ENCODE data around the gene NPM1.
"Not testable (repeated sequence)": the region's sequence is repeated elsewhere in the genome, so short reads cannot be mapped to it uniquely, and the experiment has no call there.

The NPM1 gene

DNA sequence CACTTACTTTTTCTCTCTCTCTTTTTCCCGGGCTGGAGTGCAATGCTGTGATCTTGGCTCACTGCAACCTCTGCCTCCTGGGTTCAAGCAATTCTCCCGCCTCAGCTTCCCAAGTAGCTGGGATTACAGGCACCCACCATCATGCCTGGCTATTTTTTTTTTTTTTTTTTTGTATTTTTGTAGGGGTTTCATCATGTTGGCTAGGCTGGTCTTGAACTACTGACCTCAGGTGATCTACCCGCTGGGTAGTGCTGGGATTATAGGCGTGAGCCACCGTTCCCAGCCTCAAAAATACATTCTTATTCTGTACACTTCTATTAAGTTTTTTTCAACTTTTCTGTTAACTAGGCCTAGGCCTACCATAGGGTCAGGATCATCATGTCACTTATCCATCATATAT is 26.3 kb downstream of the NPM1 start:
- not testable (repeated sequence) for DNase-seq

DNA sequence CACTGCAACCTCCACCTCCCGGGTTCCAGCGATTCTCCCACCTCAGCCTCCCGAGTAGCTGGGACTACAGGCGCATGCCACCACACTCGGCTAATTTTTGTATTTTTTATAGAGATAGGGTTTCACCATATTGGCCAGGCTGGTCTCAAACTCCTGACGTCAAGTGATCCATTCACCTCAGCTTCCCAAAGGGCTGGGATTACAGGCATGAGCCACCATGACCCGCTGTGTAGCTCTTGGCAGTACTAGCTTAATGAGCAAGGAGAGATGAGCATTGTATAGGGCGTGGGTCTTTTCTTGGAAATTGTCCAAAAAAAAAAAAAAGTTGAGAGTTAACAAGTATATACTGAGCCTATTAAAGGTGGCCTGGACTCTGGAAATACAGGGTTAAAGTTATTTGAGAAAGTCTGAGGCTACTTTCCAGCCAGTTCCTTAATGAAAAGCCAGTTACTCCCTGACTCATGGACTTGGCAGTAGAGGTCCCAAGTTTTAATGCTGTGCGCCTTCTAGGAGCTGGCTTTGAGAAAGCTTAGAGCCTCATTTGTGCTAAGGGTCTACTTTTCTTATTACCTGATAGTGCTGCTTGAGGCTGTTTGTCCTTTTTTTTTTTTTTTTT is 27.6 kb downstream of the NPM1 start:
- no peak for DNase-seq

DNA sequence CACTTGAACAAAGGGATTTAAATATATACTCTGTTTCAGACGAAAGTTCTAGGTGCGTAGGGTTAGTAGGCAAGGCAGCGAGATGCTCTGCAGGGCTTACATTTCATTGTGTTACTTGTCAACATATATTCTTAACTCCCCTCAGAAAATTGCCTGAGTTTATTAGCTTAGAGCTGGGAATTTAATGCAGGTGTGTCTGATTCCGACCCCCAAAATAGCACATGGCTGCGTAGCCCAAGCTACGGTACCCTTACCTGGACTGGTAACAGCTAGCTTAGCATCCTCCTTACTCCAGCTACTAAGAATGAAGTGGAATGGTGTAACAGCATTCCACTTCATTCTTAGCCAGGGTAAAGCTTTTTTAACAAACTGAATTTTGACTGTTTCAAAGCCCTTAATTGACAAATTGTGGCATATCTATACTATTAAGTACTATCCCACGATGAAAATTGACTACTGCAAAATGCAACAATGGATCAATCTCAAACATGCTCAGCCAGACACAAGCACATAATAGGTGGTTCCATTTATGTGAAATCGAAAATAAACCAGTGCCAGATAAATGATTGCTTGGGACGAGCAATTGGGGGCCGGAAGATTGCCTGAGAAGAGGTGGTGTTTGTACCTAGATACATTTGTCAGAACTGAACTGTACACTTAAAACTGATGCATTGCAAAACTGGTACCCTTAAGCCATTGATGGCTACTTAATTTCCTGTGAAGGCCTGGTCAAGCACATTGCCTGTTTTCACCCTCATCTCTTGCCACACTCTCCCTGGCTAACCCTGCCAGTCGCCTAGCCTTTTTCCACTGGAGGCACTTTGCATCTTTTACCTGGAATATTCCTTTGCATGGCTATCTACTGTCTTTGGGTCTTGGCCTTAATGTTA is 28.8 kb downstream of the NPM1 start:
- DNase-seq = no peak

DNA sequence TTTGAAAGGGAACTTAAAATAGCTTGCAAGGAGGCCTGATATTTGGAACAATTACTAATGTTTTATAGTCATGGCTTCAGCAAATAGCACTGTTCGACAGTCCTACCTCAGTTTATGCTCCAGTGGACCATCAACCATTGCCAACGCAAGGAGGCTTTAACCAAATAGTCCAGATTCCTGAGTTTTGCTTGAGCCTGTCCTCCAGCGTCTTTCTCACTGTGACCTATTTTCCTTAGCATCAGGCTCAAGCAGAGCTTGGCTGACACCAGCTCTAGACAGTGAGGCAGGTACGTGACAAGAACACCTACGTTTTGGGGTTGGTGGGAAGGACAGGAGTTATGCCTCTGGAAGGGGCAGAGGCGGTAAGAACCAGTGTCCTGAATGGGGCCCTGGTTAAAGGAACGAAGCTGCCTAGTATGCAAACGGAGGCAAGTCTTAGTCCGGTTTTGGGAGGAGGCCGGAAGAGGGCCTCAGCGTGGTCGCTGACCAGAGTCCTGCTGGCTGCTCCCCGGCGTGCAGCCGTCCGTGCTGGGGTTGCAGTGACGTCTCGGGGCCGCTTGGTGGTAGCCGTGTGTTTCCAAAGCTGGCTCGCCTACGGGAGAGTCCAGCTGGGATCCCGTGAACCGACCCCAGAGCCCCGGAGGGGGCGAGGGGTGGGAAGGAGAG is 30.8 kb downstream of the NPM1 start:
- DNase-seq = peak; percentile 34

DNA sequence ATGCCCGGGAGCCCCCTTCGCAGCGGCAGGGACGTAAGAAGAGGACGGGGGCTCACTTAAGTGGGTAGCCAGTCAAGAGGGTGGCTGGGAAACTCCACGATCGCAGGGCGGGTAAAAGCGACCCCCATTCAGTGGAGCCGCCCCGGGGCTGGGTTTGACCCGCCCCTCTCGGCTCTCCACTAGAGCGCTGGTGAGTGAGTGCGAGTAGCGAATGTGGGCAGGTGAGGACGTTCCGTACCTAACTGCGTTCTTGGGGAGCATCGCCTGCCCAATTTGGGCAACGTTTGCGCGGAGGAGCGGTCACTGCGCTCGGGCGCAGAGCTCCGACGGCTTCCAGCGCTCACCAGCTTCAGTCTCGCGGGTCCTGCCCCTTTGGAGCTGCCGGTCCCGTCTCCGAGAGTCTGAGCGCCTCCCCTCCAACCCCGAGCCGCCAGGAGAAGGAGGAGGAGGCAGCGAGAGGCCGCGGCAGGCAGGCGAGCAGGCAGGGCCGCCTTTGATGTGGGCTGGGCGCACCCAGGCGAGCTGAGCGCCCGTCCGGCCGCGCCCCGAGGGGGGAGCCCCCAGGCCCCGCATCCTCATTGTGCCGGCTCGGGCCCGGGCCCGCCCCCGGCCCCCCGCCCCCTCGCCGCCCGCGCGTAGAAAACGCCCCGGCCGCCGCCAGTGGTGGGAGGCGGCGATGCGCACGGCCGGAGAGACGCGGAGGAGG is 31.5 kb downstream of the NPM1 start, which contains the start of gene FGF18:
FGF18 (plus strand) TSS at position 666 of the 706 bp plus-strand sequence. CDS start 553 bp downstream, outside the sequence.
- no peak for DNase-seq

DNA sequence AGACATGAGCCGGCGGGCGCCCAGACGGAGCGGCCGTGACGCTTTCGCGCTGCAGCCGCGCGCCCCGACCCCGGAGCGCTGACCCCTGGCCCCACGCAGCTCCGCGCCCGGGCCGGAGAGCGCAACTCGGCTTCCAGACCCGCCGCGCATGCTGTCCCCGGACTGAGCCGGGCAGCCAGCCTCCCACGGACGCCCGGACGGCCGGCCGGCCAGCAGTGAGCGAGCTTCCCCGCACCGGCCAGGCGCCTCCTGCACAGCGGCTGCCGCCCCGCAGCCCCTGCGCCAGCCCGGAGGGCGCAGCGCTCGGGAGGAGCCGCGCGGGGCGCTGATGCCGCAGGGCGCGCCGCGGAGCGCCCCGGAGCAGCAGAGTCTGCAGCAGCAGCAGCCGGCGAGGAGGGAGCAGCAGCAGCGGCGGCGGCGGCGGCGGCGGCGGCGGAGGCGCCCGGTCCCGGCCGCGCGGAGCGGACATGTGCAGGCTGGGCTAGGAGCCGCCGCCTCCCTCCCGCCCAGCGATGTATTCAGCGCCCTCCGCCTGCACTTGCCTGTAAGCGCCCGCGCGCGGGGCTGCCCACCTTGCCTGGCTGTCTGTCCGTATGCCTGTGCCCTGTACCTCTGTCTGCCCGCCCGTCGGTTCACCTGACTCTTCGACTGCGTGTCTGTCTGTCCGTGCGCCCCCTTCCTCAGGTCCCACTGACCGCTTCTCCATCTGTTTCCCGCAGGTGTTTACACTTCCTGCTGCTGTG is 32.2 kb downstream of the NPM1 start:
- no peak for DNase-seq

DNA sequence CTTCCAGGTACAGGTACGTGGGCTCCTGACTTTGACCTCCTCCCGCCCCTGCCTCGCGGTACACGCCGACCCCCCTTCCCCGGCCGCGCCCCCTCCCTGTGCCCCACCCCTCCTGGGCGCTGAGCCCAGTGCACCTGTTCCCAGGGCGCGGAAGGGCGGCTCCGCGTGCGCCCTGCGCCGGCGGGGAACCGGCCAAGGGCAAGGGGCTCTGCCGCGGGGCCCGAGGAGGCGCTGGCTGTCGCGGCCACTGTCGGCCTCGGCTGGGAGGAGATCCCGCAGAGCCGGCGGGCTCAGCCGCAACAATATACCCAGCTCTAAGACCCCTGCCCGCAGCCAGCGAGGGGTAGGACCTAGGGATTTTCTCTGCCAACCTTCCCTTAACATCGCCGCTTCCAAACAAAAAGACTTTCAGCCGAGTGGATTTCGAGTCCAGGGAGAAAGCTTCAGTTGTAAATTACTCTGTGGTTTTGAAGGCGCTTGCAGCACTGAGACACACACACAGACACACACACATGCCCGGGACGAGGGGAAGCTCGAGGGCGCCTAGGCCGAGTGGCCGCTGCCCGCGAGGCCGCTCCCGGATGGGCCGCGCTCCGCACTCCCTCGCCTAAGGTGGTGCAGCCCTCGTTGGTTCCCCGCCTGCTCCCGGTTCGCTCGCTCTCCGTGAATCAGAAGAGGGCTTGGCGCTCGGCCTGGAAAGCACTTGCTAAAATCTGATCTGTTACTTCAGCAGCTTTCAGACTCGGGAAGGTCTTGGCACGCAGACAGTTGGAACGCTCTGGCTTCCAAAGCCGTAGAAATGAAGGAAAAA is 33.0 kb downstream of the NPM1 start:
- no peak for DNase-seq

DNA sequence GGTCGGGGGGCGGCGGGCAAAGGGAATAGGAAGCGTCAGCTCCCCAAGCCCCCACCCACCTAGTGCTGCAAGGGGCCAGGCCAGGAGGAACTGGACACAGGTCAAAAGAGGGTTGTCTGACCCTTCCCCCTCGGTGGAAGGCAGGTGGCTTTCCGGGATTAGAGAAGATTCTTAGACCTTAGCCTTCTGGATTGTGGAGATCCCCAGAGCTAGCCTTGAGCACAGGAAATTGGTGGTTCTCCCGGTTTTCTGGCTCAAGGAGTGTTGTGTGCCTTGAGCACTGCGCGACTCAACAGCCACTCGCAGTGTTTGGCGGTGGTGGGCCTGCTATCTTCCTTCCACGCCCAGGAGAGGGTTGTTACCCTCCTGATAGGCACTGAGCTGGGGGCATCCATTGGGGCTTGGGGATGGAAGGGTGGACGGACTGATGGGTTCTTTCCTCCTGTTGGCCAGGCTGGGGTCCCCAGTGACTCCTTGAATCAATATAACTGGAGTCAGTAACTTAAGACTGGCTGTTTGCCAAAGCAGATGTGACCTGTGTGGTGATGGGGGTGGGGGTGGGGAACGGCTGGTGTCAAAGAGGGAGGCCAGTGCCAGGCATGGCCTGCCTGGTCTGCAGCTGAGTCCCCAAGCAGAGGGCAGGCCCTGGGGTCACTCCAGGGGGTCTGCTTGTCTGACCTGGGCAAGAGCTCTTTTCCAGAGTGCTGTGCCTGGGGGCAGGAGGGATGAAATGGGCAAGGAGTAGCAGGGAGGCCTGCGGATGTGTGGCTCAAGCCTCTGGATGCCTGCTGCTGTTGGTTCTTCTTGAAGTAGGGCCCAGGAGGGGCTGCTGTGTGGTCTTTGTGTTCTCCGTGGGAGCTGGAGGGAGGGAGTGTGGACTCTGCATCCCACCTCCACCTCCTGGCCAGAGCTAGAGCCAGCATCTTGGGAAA is 33.9 kb downstream of the NPM1 start:
- no peak for DNase-seq

DNA sequence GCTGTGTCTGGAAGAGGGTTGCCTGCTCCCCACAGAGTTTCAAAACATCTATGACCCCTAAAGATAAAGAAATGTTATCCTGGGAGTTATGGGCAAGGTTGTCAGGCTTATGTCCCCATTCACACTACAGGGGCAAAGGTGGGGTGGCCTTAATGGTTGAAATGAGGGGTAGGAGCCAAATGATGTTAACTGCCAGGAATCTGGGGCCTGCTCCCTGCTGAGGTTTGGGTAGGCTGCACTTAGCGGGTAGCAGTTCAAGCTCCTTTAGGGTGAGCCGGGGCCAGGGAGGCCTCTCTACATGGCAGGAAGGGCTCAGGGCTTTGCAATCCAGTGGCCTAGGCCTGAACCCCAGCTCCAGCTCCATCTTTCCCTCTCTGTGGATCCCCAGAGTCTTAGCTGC is 34.8 kb downstream of the NPM1 start:
- no peak for DNase-seq

DNA sequence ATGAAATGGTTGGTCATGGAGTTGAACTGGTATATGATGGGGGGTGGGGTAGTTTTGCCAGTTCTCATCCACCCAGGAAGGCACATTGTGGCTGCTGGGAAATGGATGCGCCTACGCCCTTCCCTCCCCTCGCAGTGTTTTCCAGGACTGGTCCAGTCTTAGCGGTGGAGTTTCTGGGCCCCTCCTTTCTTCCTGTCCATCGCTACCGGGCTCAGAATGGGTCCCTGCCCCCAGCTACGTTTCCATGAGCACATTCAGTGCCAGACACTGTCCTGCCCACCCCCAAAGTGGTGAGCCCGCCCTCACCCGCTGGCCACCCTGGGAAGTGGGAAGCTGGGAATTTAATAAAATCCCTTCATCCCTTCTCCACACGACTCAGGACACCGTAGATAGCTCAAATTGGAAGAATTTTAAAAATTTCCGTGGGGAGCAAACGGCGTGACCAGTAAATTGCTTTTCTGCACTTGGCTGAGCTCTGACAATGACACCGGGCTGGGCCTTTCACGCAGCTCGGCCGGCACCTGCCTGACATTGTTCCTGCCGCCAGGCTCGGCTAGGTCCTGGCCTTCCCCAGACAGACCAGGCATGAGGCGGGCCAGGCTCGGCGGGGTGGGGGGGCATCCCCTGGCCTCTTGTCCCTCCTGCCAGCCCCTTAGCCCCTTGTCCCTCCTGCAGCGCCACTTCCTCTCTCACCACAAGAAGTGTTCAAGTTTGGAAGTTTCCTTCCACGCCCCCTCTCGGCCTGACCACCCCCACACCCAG is 35.4 kb downstream of the NPM1 start:
- DNase-seq = no peak

DNA sequence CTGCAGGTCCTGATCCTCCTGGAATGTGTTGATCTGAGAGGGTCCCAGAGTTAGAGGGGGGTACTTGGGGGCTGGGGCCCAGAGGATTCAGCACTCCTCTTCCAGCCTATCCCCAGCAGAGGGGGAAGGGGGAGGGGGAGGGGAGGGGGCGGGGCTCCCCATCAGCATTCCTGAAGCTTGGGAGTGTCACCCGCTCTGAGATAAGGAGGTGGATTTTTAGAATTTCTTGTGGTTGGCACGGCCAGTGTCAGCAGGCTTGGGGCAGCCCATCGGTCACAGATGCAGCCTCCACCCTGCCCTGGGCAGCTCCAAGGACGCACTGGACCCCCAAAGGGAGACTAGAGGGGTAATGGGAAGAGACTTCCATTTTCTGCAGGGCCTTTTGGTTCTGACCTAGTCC is 37.1 kb downstream of the NPM1 start:
- DNase-seq = no peak

DNA sequence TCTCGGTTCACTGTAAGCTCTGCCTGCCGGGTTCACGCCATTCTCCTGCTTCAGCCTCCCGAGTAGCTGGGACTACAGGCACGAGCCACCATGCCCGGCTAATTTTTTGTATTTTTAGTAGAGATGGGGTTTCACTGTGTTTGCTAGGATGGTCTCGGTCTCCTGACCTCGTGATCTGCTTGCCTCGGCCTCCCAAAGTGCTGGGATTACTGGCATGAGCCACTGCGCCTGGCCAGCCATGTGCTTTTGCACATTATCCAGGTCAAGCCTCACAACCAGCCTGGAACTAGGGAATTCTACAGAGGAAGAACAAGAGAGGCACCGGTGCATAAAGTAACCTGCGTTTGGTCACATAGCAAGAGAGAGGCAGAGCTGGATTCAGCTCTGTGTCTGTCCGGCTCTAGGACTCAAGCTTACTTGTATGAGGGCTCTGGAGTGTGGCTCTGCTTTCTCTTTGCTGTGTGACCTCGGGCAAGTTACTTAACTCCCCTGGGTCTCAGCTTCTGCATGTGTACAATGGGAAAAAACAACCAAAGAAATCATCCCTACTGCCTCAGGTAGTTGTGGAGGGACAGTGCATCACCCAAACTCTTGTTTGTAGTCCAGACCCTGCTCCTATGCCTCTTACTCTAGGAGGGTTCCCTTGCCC is 38.1 kb downstream of the NPM1 start:
- no peak for DNase-seq

DNA sequence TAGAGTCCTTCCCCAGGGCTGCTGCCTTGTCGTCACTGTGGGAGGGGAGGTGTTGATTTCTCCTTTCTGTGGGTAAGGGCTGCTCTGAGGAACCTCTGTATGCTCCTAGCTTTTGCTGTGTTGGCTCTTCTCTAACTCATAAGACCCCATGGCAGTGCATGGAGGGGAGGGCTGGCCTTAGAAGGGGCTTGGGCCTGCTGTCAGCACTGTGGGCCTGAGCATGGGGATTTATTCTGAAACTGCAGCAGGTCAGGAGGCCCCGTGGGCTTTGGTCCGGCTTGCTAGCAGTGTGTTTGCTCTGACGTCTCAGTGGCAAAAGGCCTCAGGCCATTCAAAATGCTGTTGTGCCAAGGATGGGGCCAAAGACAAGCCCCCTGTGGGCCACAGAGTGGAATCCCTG is 38.6 kb downstream of the NPM1 start:
- no peak for DNase-seq

DNA sequence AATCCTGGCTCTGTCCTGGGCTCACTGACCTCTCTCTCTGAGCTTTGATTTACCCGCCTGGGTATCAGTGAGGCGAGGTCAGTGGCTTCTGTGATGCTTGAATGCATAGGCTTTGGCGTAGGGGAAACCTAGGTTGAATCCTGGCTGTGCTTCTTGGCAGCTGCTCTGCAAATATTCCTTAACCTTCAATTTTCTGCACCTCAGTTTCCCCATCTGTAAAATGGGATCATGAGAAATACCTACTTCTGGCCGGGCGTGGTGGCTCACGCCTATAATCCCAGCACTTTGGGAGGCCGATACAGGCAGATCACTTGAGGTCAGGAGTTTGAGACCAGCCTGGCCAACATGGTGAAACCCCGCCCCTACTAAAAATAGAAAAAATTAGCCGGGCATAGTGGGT is 39.0 kb downstream of the NPM1 start:
- DNase-seq = no peak

DNA sequence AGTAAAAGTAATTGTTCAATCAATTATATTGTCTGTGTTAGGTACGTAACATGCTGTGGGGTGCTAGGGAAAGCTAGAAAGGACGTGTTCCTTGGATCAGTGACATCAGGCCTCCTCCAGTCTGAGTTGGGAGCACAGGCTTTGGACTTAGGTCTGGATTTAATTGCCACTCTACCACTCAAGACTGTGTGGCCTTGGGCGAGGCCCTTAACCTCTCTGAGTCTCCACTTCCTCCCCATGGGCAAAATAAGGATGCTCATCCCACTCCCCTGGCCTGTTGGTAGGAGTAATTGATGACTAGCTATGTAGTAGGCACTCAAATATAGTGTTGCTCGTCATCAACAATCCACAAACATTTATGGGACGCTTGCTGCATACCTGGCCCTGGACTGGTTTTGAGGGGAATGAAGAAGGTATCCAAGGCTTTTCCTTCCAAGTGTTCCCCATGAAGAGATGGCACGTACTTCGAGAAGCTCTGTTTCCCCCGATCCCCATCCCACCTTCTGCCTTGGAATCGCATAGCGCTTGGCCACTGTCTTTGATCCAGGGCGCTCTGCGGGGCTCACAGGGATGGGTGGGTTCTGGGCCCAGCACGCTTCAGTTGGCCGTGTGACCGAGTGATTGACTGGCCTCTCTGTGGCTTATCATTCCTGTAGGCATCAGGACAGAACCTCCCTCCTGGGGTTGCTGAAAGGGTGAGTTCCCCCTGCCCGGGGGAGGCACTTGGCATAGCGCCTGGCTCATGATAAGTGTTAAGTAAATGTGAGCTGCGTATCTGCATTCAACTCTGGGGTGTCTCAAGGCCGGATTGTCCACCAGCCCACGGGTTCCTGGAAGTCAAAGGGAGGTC is 39.9 kb downstream of the NPM1 start:
- DNase-seq = no peak

DNA sequence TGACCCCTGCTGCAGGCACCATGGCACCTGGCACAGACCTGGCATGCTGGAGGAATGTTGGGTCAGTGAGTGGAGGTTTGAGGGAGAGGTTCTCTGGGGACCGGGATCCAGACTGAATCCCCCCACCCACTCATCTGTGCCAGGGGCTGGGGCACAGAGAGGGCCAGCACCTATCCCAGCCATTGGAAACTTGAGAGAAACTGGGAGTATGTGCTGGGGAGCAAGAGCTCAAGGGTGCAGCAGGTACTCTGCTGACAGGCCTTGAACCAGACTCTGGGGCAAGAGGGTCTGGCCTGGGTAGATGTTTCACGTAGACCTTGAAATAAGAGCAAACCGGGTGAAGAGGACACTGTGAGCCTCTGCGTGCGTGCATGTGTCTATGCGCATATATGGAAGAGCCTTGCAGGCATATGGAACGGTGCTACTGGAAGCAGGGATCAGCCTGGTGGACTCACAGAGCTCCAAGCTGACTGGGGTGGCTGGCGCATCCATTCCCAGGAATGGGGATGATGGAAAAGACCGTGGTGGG is 40.6 kb downstream of the NPM1 start:
- DNase-seq = no peak

DNA sequence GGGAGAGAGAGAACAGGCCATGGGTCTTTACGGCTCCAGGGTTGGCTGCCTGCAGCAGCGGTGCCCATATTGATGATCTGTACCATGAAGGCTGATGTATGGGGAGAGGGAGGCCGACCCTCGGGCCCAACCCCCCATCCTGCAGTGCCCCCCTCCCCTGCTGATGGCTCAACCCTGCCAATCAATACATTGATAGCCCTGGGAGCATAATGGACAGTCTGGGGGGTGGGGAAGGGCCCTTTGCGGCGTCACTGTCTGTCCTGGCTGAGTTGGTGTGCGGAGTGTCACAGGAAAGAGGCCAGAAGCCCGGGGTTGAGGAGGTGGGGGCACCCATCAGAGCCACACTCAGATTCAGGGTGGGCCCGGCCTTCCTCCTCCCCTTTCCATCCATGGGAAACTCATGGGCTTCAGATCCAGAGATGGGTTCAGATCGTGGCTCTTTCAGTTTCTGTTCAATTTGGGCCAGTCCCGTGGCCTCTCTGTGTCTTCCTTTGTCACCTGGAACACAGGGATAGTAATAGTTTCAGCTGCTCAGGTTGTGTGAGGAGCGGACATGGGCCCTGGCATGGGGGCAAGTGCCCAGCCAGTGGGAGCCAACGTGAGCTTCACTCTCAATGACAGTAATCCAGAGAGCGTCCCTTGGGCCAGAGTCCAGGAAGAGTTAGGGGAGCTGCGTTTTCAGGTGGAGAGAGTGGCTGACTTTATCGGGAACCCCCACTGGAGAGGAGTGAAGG is 41.3 kb downstream of the NPM1 start:
- DNase-seq = no peak

All from NCI-H1048 (cell line).